GM23248 (cell line): ENCODE results near the gene ACSF2. TPM values are rescaled to one million over a fixed set of nuclear protein-coding genes. Genes with fewer than 3 reads are reported as not detected.
A peak's percentile ranks its signal among the peaks of the same experiment; 100 is the strongest.

Experiments used
- DNase-seq: peaks from one replicate; pipeline ENCODE4 v3.0.0-alpha.2; 2015
- H2AFZ ChIP-seq: fragments of 200-600 bp; sonication (generic); 2 replicates; pipeline ENCODE4 v1.6.1; 2016; ENCODE audit warnings: antibody characterized with exemption
- H3F3A ChIP-seq: fragments of 200-600 bp; sonication (generic); 2 replicates; pipeline ENCODE4 v1.6.1; 2016; ENCODE audit warnings: mild to moderate bottlenecking, antibody characterized with exemption, mixed run types; ENCODE audit not compliant: insufficient read depth
- H3K27ac ChIP-seq: fragments of 200-600 bp; sonication (generic); 2 replicates; pipeline ENCODE4 v1.5.1; 2016; ENCODE audit warnings: mild to moderate bottlenecking
- H3K27me3 ChIP-seq: fragments of 200-600 bp; sonication (generic); replicated peaks from 2 replicates; pipeline ENCODE4 v1.6.1; 2016; ENCODE audit warnings: mild to moderate bottlenecking; ENCODE audit not compliant: insufficient read depth
- H3K36me3 ChIP-seq: fragments of 200-600 bp; sonication (generic); 2 replicates; pipeline ENCODE4 v1.6.1; 2016; ENCODE audit warnings: low read depth, mild to moderate bottlenecking
- H3K4me1 ChIP-seq: fragments of 200-600 bp; sonication (generic); 2 replicates; pipeline ENCODE4 v1.6.1; 2016; ENCODE audit warnings: mild to moderate bottlenecking; ENCODE audit not compliant: insufficient read depth
- H3K4me2 ChIP-seq: fragments of 200-600 bp; sonication (generic); one replicate; pipeline ENCODE4 v1.6.1; 2016; ENCODE audit warnings: mild to moderate bottlenecking; ENCODE audit not compliant: unreplicated experiment
- H3K4me3 ChIP-seq: fragments of 200-600 bp; sonication (generic); 2 replicates; pipeline ENCODE4 v1.5.1; 2016; ENCODE audit warnings: mild to moderate bottlenecking
- H3K79me2 ChIP-seq: fragments of 200-600 bp; sonication (generic); 2 replicates; pipeline ENCODE4 v1.6.1; 2016; ENCODE audit warnings: mild to moderate bottlenecking; ENCODE audit not compliant: insufficient read depth
- H3K9ac ChIP-seq: fragments of 200-600 bp; sonication (generic); 2 replicates; pipeline ENCODE4 v1.6.1; 2016; ENCODE audit warnings: mild to moderate bottlenecking
- H3K9me2 ChIP-seq: fragments of 200-600 bp; sonication (generic); 2 replicates; pipeline ENCODE4 v1.6.1; 2016; ENCODE audit warnings: mixed run types, mild to moderate bottlenecking, moderate library complexity; ENCODE audit not compliant: insufficient read depth
- H3K9me3 ChIP-seq: fragments of 200-600 bp; sonication (generic); one replicate; pipeline ENCODE4 v1.6.1; 2017; ENCODE audit warnings: low read depth
- H4K20me1 ChIP-seq: fragments of 200-600 bp; sonication (generic); 2 replicates; pipeline ENCODE4 v1.6.0; 2016; ENCODE audit not compliant: insufficient read depth
- EZH2 ChIP-seq: fragments of 200-600 bp; sonication (generic); IDR thresholded peaks from 2 replicates; pipeline ENCODE4 v1.6.1; 2018; ENCODE audit warnings: antibody characterized with exemption, mild to moderate bottlenecking; ENCODE audit not compliant: insufficient read depth, poor library complexity, severe bottlenecking
- EZH2phosphoT487 ChIP-seq: fragments of 200-600 bp; sonication (generic); IDR thresholded peaks from 2 replicates; pipeline ENCODE4 v1.6.1; 2018; ENCODE audit warnings: antibody characterized with exemption, moderate library complexity, mild to moderate bottlenecking, low read depth; ENCODE audit not compliant: insufficient read depth
- WGBS, 2 experiments: methylation state at CpG; one replicate each; pipeline ENCODE4 v1.1.6; 2015 to 2017; ENCODE audit warnings: low lambda C conversion rate in 2 of 2, low coverage in 1 of 2; ENCODE audit errors: missing lambda C conversion rate in 2 of 2; 5-methylcytosine and 5-hydroxymethylcytosine counted together
- in situ Hi-C: fragments of 300-500 bp; cut with MboI; formaldehyde crosslinking; loops from 2 replicates; pipeline ENCODE4 v1.15.0; 2020
- polyA plus RNA-seq: library from polyadenylated mRNA; unstranded; fragments of >200 nt; fragmentation: Nextera tagmentation; extraction: Ambion mirVana; gene quantifications from 2 replicates; pipeline ENCODE4 v1.2.1, GENCODE V29; 2016
- total RNA-seq: library from RNA; depleted of rRNA; stranded (reverse); fragments of >200 nt; shearing (Covaris generic); gene quantifications from 2 replicates; pipeline ENCODE4 v1.2.3, GENCODE V29; 2014

Gene ACSF2
- total and polyA plus RNA-seq, 2 experiments from 2014 or later, result 3.7 to 8.6 TPM

DNA sequence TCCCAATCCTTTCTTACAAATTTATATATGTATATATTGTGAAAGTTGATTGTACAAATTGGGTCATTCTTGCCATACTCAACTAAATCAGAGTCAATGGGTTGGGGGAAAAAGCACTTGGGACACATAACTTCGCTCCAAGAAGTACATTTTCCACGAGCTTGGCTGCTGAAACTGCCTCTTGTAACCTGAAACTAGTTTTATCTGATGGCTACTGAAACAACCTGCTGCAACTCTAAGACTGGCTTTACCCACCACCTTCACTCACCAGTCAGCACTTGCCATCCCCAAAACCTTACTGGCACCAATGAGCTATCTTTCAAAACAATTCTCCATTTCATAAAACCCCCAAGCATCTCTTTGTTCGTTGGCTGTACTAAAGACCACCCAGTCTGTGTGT lies 67.7 kb downstream of the ACSF2 start:
- no peaks in the 10 kb centered on the region for H3F3A ChIP-seq
- 50 to 54% methylated on average over 3 of the region's 3 CpGs for WGBS, 2 experiments
- TF ChIP-seq EZH2phosphoT487, result no peak
- no peak for TF ChIP-seq EZH2

DNA sequence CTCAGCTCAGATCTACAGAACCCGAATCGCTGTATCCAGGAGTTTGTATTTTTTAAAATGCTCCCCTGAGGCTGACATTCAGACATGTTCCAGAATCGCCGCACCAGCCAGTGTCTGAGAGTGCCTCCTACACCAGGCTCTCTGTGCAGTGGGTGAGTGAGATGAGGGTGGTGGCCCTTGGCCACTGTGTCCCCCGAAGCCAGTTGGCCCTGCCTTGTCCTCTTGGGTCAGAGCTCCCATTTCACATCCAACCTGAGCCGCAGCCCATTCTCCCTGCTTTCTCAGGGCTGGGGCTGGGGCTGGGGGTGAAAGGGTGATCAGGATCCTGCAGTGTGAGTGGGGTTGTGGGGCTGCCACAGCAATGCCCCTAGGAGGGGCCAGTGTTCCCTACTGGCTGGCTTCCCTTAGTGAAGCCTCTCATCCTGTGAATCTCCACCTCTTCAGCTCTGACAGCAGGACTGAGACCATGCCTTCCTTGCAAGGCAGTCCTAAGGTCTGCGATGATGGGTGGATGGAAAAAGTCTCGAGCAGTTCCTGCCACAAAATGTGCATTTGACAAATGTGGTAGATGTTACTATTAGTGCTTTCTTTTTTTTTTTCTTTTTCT lies 69.3 kb downstream of the ACSF2 start:
- H3K79me2 ChIP-seq, result no peaks in the 10 kb centered on the region
- no peak overlapping the region for H3K9ac ChIP-seq
- no peak for DNase-seq
- H3K27ac ChIP-seq, result no peak overlapping the region
- in situ Hi-C loops, result loop anchor here (25.0 kb wide), 1 partner anchor 92 kb away; no protein-coding TSS in a partner anchor
- H2AFZ ChIP-seq, result no peak overlapping the region
- H3K4me1 ChIP-seq, result peaks cover 8% of the 10 kb centered on the region; the same call in 1 of the 2 replicates
- 87 to 89% methylated on average over 8 of the region's 8 CpGs for WGBS, 2 experiments
- H3K4me2 ChIP-seq, result no peak overlapping the region
- no peaks in the 10 kb centered on the region for H3K9me2 ChIP-seq
- H3K36me3 ChIP-seq, result no peaks in the 10 kb centered on the region
- H3K27me3 ChIP-seq, result no peaks in the 10 kb centered on the region
- H4K20me1 ChIP-seq, result no peaks in the 10 kb centered on the region
- no peaks in the 10 kb centered on the region for H3K9me3 ChIP-seq
- H3K4me3 ChIP-seq, result no peak overlapping the region
- H3F3A ChIP-seq, result no peaks in the 10 kb centered on the region
- TF ChIP-seq EZH2 (no peak), EZH2phosphoT487 (no peak)

More for the DNA sequence above, 67.7 kb downstream of the ACSF2 start:
- no peaks in the 10 kb centered on the region for H3K27me3 ChIP-seq
- in situ Hi-C loops, result loop anchor here (25.0 kb wide), 1 partner anchor 94 kb away; no protein-coding TSS in a partner anchor
- no peak for DNase-seq
- no peak overlapping the region for H3K27ac ChIP-seq
- no peak overlapping the region for H3K9ac ChIP-seq
- H2AFZ ChIP-seq, result no peak overlapping the region
- no peak overlapping the region for H3K4me3 ChIP-seq
- no peaks in the 10 kb centered on the region for H3K36me3 ChIP-seq
- no peak overlapping the region for H3K4me2 ChIP-seq
- H3K9me3 ChIP-seq, result no peaks in the 10 kb centered on the region
- no peaks in the 10 kb centered on the region for H3K9me2 ChIP-seq
- H3K79me2 ChIP-seq, result no peaks in the 10 kb centered on the region
- peaks cover 8% of the 10 kb centered on the region; the same call in 1 of the 2 replicates for H3K4me1 ChIP-seq
- no peaks in the 10 kb centered on the region for H4K20me1 ChIP-seq

DNA sequence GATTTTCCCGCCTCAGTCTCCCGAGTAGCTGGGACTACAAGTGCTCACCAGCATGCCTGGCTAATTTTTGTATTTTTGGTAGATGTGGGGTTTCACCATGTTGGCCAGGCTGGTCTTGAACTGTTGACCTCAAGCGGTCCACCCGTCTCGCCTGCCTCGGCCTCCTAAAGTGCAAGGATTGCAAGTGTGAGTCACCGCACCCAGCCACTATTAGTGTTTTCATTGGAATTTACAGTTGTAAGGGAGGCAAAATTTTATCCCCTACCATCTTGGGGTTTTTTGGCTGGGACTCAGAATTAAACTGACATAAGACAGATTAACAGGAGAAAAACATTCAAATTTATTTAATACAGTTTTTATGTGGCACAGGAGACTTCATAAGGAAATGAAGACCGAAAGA lies 69.9 kb downstream of the ACSF2 start:
- Histone ChIP-seq H3K36me3 (no peaks in the 10 kb centered on the region), H2AFZ (no peak overlapping the region), H3F3A (no peaks in the 10 kb centered on the region), H3K79me2 (no peaks in the 10 kb centered on the region), H3K27ac (no peak overlapping the region), H3K4me3 (no peak overlapping the region), H4K20me1 (no peaks in the 10 kb centered on the region), H3K9ac (no peak overlapping the region), H3K27me3 (no peaks in the 10 kb centered on the region), H3K9me2 (no peaks in the 10 kb centered on the region), H3K4me2 (no peak overlapping the region), H3K4me1 (peaks cover 8% of the 10 kb centered on the region; the same call in 1 of the 2 replicates), H3K9me3 (no peaks in the 10 kb centered on the region)
- in situ Hi-C loops, result loop anchor here (25.0 kb wide), 1 partner anchor 91 kb away; no protein-coding TSS in a partner anchor
- TF ChIP-seq EZH2 (no peak), EZH2phosphoT487 (no peak)
- WGBS, 2 experiments, result 64 to 71% methylated on average over 8 of the region's 8 CpGs
- peak; percentile 54 for DNase-seq

DNA sequence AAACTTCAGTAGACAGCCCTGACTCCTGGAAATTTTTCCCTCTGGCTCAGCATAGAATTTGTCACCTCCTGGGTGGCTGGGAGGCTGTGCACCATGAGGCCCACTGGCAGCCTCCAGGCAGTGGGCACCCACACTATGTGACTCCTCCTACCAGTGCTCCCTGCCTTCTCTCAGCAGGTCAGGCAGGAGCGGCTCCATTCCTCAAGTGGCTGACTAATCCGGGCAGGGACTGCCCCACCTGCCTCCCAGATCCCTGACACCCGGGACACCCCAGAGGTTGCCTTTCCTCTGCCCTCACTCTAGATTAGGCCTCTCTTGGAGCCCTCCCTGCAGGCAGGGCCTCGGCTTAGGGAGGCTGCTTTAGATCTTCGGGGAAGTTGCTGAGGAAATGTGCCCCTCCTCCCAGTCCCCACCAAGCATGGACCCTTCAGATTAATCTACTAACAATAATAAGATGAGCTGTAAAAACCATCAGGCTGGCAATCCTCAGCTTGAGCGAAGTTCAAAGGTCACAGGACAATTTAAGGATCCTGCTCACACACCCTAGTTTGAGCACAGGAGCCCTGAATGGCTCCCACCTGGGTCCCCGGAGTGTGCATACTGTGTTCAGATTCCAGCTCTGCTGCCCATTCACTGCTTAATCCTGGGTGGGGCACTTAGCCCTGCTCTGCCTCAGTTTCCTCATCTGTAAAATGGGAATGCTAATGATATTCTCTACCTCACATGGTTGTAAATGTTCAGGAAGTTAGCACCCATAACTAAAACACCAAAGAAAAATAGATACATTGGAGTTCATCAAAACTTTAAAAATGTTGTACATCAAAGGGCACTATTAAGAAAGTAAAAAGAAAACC lies 72.2 kb downstream of the ACSF2 start:
- no peak overlapping the region for H2AFZ ChIP-seq
- no peaks in the 10 kb centered on the region for H3K79me2 ChIP-seq
- H3K4me2 ChIP-seq, result no peak overlapping the region
- no peak overlapping the region for H3K4me3 ChIP-seq
- H3K27me3 ChIP-seq, result no peaks in the 10 kb centered on the region
- DNase-seq, result no peak
- H3K27ac ChIP-seq, result no peak overlapping the region
- no peaks in the 10 kb centered on the region for H3F3A ChIP-seq
- H3K4me1 ChIP-seq, result peaks cover 5% of the 10 kb centered on the region; the same call in 1 of the 2 replicates
- no peaks in the 10 kb centered on the region for H4K20me1 ChIP-seq
- no peak for TF ChIP-seq EZH2
- TF ChIP-seq EZH2phosphoT487, result no peak
- no peaks in the 10 kb centered on the region for H3K9me3 ChIP-seq
- H3K9me2 ChIP-seq, result no peaks in the 10 kb centered on the region
- in situ Hi-C loops, result loop anchor here (25.0 kb wide), 1 partner anchor 89 kb away; no protein-coding TSS in a partner anchor
- no peaks in the 10 kb centered on the region for H3K36me3 ChIP-seq
- 85% methylated on average over 7 of the region's 7 CpGs for WGBS, 2 experiments
- H3K9ac ChIP-seq, result no peak overlapping the region
